K562 (cell line): ENCODE data around the gene MTSS2. TPM values are rescaled to one million over a fixed set of nuclear protein-coding genes. Genes with fewer than 3 reads are reported as not detected.

Experiments
- ATAC-seq: fragments of 200-7000 bp; cut with Tn5 transposase; 3 replicates; pipeline ENCODE4 v1.9.1; 2020; ENCODE audit warnings: moderate library complexity
- BruUV-seq: library from RNA; stranded (reverse); fragments of 400-500 nt; replicated peaks from 2 replicates; lab custom pipeline; 2021; lab: Mats Ljungman, UMichigan
- CTCF ChIA-PET: fragments of 300-600 bp; formaldehyde crosslinking; extraction: SDS; loops from one replicate; lab custom pipeline; 2021; ENCODE audit warnings: low intra/inter-chr PET ratio; lab: Yijun Ruan, JAX
- POLR2A ChIA-PET: fragments of 300-600, 350-650 bp; sonication (Branson Sonifier 250); formaldehyde crosslinking; extraction: SDS; loops from one replicate; lab custom pipeline; 2021; ENCODE audit warnings: antibody characterized with exemption, inconsistent platforms; lab: Yijun Ruan, JAX
- DNase-seq, 4 experiments: peaks; one replicate each; pipeline versions ENCODE4 v3.0.0 to v3.0.0-alpha.2; 2011 to 2018; ENCODE audit warnings: low spot score in 3 of 4, mixed read lengths in 3 of 4; ENCODE audit errors: extremely low read depth in 1 of 4
- FAIRE-seq: peaks from 2 replicates; lab custom pipeline; 2011; peaks lifted over from hg19 to GRCh38; lab: Jason Lieb, UNC
- H2AFZ ChIP-seq: 2 replicates; pipeline ENCODE4 v1.6.0; 2011; ENCODE audit warnings: low read depth, low read length, control low read depth, inconsistent platforms
- H3K27ac ChIP-seq: fragments of 200-600 bp; 3 replicates; pipeline ENCODE4 v1.8.0; 2011; ENCODE audit warnings: low read depth, mild to moderate bottlenecking, control low read depth, inconsistent platforms, low read length, moderate library complexity, mixed read lengths; ENCODE audit errors: extremely low read depth
- H3K27me3 ChIP-seq, 2 experiments: fragments of 300-600 bp in 1 of 2; 2 replicates in 1 of 2; 3 replicates in 1 of 2; pipeline versions ENCODE4 v1.6.0 to v1.8.0; 2011; ENCODE audit warnings: inconsistent platforms in 2 of 2, low read length in 2 of 2, mild to moderate bottlenecking in 1 of 2, mixed read lengths in 1 of 2, moderate library complexity in 1 of 2; ENCODE audit not compliant: control insufficient read depth in 2 of 2, insufficient read depth in 2 of 2
- H3K36me3 ChIP-seq: fragments of 300-600 bp; 3 replicates; pipeline ENCODE4 v1.8.0; 2011; ENCODE audit warnings: mild to moderate bottlenecking, low read length, inconsistent platforms; ENCODE audit not compliant: control insufficient read depth, insufficient read depth
- H3K4me1 ChIP-seq, 2 experiments: fragments of 200-600 bp in 1 of 2; replicated peaks in 1 of 2; 2 replicates in 1 of 2; 3 replicates in 1 of 2; pipeline versions ENCODE4 v1.5.1 to v1.8.0; 2011; ENCODE audit warnings: inconsistent platforms in 2 of 2, low read length in 2 of 2, mild to moderate bottlenecking in 1 of 2, mixed read lengths in 1 of 2, moderate library complexity in 1 of 2; ENCODE audit not compliant: control insufficient read depth in 2 of 2, insufficient read depth in 2 of 2
- H3K4me2 ChIP-seq: 2 replicates; pipeline ENCODE4 v1.6.1; 2011; ENCODE audit warnings: low read length, control low read depth, inconsistent platforms, mixed read lengths; ENCODE audit not compliant: insufficient read depth
- H3K4me3 ChIP-seq: fragments of 200-600 bp; sonication (generic), shearing (Covaris generic); 2 replicates; pipeline ENCODE4 v1.5.1; 2016; ENCODE audit warnings: control low read depth, inconsistent platforms
- H3K79me2 ChIP-seq: fragments of 200-600 bp; 3 replicates; pipeline ENCODE4 v1.8.0; 2011; ENCODE audit warnings: low read length, inconsistent platforms; ENCODE audit not compliant: control insufficient read depth, insufficient read depth
- H3K9ac ChIP-seq, 2 experiments: 2 replicates each; pipeline versions ENCODE4 v1.6.0 to v1.6.1; 2011; ENCODE audit warnings: low read depth in 2 of 2, low read length in 2 of 2, control low read depth in 1 of 2, inconsistent platforms in 1 of 2, mild to moderate bottlenecking in 1 of 2, mixed read lengths in 1 of 2; ENCODE audit not compliant: insufficient read depth in 1 of 2
- H3K9me1 ChIP-seq: one replicate; pipeline ENCODE4 v1.6.0; 2011; ENCODE audit warnings: inconsistent platforms, mild to moderate bottlenecking, low read length, moderate library complexity; ENCODE audit not compliant: control insufficient read depth, insufficient read depth
- H3K9me3 ChIP-seq: replicated peaks from 2 replicates; pipeline ENCODE4 v1.5.1; 2011; ENCODE audit warnings: low read depth, low read length, inconsistent platforms; ENCODE audit not compliant: control insufficient read depth, insufficient read depth
- H4K20me1 ChIP-seq: replicated peaks from 2 replicates; pipeline ENCODE4 v1.6.1; 2011; ENCODE audit warnings: low read length, inconsistent platforms, mixed read lengths; ENCODE audit not compliant: control insufficient read depth, insufficient read depth
- ATF2 ChIP-seq: sonication (generic); formaldehyde crosslinking; IDR thresholded peaks from 2 replicates; pipeline ENCODE4 v1.8.1; 2022; ENCODE audit warnings: missing genetic modification reagents
- NCOA1 ChIP-seq: fragments of 450-650 bp; IDR thresholded peaks from 2 replicates; pipeline ENCODE4 v1.6.1; 2016; ENCODE audit warnings: low read depth
- TAF15 ChIP-seq: fragments of 200-400 bp; formaldehyde crosslinking; IDR thresholded peaks from 2 replicates; pipeline ENCODE4 v1.6.1; 2017; ENCODE audit warnings: mild to moderate bottlenecking, low read depth, low read length, moderate library complexity
- ZNF263 ChIP-seq: sonication (generic); formaldehyde crosslinking; IDR thresholded peaks from 2 replicates; pipeline ENCODE4 v1.8.0; 2022; ENCODE audit warnings: mild to moderate bottlenecking, missing genetic modification reagents, borderline replicate concordance
- ZNF785 ChIP-seq: fragments of 250-450 bp; sonication (Bioruptor Pico); IDR thresholded peaks from 2 replicates; pipeline ENCODE4 v1.4.0; 2020; ENCODE audit warnings: mild to moderate bottlenecking
- WGBS: fragments of 100-300 bp; shearing (Covaris generic); methylation state at CpG from one replicate; pipeline ENCODE4 v1.1.6; 2016; ENCODE audit warnings: low coverage, mixed read lengths; ENCODE audit not compliant: insufficient coverage; ENCODE audit errors: missing lambda C conversion rate; 5-methylcytosine and 5-hydroxymethylcytosine counted together
- in situ Hi-C: fragments of 300-500 bp; cut with MboI; formaldehyde crosslinking; loops from 4 replicates; pipeline ENCODE4 v1.15.0; 2018; ENCODE audit warnings: inconsistent platforms, mixed read lengths
- intact Hi-C: fragments of 100-400 bp; cut with micrococcal nuclease; formaldehyde crosslinking; loops from 2 replicates; pipeline ENCODE4 v1.14.2; 2022
- polyA plus RNA-seq, 8 experiments: library from polyadenylated mRNA; depleted of rRNA in 4 of 8; stranded (reverse) in 5 of 8; unstranded in 3 of 8; fragments of >200 nt; fragmentation: Nextera tagmentation in 2 of 8; fragmentation: Illumina TruSeq in 1 of 8; extraction: Ambion mirVana in 2 of 8; extraction: Trizol in 1 of 8; gene quantifications; 2 replicates each; pipeline versions ENCODE4 v1.2.1 to v1.2.3, GENCODE V29; 2011 to 2014; ENCODE audit warnings: inconsistent platforms in 1 of 8, missing spikeins in 1 of 8
- total RNA-seq, 7 experiments: library from RNA; depleted of rRNA in 6 of 7; stranded (reverse); fragments of >200 nt in 6 of 7; fragmentation: Illumina TruSeq in 2 of 7; extraction: Trizol in 2 of 7; gene quantifications; 2 replicates each; pipeline versions ENCODE4 v1.2.1 to v1.2.3, GENCODE V29; 2011 to 2021; ENCODE audit warnings: low replicate concordance in 1 of 7
- TF ChIP-seq, protein P1 (sequence below): fragments of 250-450 bp; sonication (Bioruptor Pico); IDR thresholded peaks from 2 replicates; pipeline ENCODE4 v1.4.0; 2020
- TF ChIP-seq, protein P2 (sequence below): fragments of 200-600 bp; sonication (generic); IDR thresholded peaks from one replicate; pipeline ENCODE4 v1.6.1; 2012; ENCODE audit warnings: mild to moderate bottlenecking, low read depth, low read length, inconsistent platforms

MTSS2 gene
- total and polyA plus RNA-seq, 9 of the 15 experiments (the other 6 are each of a cell fraction or from before 2014, with no cell fraction given), result 0.11 to 60.3 (median 16.9) TPM

DNA sequence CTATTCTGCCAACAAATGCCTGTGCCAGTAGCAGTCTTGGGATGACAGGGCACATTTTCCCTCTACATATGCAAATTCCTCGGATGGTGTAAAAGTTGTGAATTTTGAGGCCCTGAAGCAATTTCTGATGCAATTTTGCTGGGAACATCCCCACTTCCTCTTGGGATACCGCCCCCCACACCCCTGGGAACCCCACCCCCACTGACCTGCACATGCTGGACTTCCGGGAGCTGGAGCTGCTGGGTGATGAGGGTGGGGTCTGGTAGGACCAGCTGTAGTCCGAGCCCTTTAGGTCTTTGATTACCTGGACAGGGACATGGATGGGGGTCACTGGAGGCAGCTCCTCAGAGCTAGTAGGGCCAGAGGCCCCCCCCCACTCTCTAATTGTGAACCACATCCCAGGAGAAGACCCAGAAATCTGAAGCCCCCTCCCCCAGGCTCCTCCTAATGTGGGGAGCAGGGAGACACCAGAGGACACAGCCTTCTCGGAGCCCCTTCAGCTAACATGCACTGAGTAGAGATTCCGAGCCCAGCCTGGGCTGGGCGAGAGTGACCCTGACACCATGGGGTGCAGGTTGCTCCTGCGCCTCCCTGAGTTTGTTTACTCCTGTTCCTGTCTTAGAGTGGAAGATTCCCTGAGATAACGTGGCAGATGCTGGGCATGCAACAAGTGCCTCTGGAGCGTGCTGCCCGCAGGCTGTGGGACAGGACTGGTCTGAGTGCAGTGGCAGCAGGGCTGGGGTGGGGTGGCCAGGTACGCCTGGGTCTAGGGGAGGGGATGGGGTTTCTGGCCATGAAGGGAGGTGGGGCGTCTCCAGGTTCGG is 9.0 kb downstream of the MTSS2 start:
- peaks cover 11% of the 10 kb centered on the region for H3K79me2 ChIP-seq
- in situ Hi-C loops (no loop called here), intact Hi-C loops (no loop called here)
- H3K36me3 ChIP-seq, result peaks cover 88% of the 10 kb centered on the region; the same call in 2 of the 3 replicates
- H3K9me1 ChIP-seq, result no peaks in the 10 kb centered on the region
- H3K4me2 ChIP-seq, result no peak overlapping the region
- H2AFZ ChIP-seq, result no peak overlapping the region
- ChIA-PET CTCF (no interaction called here), POLR2A (interaction anchor here (1.0 to 1.4 kb wide), 4 partner anchors 9 to 17 kb away, joined by 3 to 4 read pairs (median 4); partner anchors contain the start of gene MTSS2)
- ATAC-seq (no peak), FAIRE-seq (no peak), DNase-seq (no peak)
- WGBS, result 96% methylated on average over 11 of the region's 14 CpGs
- BruUV-seq, result no TSS peak
- no peaks in the 10 kb centered on the region for H3K9me3 ChIP-seq
- H3K4me3 ChIP-seq, result no peak overlapping the region
- no peak overlapping the region for H3K9ac ChIP-seq
- peaks cover 3% of the 10 kb centered on the region; the same call in 1 of the 2 replicates for H4K20me1 ChIP-seq
- H3K27ac ChIP-seq, result no peak overlapping the region
- no peaks in the 10 kb centered on the region for H3K27me3 ChIP-seq
- peaks cover 0 to 24% of the 10 kb centered on the region in 2 experiments; a peak in 2 of 5 replicates for H3K4me1 ChIP-seq
- TF ChIP-seq, protein P1, sequence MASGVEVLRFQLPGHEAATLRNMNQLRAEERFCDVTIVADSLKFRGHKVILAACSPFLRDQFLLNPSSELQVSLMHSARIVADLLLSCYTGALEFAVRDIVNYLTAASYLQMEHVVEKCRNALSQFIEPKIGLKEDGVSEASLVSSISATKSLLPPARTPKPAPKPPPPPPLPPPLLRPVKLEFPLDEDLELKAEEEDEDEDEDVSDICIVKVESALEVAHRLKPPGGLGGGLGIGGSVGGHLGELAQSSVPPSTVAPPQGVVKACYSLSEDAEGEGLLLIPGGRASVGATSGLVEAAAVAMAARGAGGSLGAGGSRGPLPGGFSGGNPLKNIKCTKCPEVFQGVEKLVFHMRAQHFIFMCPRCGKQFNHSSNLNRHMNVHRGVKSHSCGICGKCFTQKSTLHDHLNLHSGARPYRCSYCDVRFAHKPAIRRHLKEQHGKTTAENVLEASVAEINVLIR (CRISPR knock-in tag), result no peak
- no peak for TF ChIP-seq ZNF263 (CRISPR knock-in tag)
- TF ChIP-seq, protein P2, sequence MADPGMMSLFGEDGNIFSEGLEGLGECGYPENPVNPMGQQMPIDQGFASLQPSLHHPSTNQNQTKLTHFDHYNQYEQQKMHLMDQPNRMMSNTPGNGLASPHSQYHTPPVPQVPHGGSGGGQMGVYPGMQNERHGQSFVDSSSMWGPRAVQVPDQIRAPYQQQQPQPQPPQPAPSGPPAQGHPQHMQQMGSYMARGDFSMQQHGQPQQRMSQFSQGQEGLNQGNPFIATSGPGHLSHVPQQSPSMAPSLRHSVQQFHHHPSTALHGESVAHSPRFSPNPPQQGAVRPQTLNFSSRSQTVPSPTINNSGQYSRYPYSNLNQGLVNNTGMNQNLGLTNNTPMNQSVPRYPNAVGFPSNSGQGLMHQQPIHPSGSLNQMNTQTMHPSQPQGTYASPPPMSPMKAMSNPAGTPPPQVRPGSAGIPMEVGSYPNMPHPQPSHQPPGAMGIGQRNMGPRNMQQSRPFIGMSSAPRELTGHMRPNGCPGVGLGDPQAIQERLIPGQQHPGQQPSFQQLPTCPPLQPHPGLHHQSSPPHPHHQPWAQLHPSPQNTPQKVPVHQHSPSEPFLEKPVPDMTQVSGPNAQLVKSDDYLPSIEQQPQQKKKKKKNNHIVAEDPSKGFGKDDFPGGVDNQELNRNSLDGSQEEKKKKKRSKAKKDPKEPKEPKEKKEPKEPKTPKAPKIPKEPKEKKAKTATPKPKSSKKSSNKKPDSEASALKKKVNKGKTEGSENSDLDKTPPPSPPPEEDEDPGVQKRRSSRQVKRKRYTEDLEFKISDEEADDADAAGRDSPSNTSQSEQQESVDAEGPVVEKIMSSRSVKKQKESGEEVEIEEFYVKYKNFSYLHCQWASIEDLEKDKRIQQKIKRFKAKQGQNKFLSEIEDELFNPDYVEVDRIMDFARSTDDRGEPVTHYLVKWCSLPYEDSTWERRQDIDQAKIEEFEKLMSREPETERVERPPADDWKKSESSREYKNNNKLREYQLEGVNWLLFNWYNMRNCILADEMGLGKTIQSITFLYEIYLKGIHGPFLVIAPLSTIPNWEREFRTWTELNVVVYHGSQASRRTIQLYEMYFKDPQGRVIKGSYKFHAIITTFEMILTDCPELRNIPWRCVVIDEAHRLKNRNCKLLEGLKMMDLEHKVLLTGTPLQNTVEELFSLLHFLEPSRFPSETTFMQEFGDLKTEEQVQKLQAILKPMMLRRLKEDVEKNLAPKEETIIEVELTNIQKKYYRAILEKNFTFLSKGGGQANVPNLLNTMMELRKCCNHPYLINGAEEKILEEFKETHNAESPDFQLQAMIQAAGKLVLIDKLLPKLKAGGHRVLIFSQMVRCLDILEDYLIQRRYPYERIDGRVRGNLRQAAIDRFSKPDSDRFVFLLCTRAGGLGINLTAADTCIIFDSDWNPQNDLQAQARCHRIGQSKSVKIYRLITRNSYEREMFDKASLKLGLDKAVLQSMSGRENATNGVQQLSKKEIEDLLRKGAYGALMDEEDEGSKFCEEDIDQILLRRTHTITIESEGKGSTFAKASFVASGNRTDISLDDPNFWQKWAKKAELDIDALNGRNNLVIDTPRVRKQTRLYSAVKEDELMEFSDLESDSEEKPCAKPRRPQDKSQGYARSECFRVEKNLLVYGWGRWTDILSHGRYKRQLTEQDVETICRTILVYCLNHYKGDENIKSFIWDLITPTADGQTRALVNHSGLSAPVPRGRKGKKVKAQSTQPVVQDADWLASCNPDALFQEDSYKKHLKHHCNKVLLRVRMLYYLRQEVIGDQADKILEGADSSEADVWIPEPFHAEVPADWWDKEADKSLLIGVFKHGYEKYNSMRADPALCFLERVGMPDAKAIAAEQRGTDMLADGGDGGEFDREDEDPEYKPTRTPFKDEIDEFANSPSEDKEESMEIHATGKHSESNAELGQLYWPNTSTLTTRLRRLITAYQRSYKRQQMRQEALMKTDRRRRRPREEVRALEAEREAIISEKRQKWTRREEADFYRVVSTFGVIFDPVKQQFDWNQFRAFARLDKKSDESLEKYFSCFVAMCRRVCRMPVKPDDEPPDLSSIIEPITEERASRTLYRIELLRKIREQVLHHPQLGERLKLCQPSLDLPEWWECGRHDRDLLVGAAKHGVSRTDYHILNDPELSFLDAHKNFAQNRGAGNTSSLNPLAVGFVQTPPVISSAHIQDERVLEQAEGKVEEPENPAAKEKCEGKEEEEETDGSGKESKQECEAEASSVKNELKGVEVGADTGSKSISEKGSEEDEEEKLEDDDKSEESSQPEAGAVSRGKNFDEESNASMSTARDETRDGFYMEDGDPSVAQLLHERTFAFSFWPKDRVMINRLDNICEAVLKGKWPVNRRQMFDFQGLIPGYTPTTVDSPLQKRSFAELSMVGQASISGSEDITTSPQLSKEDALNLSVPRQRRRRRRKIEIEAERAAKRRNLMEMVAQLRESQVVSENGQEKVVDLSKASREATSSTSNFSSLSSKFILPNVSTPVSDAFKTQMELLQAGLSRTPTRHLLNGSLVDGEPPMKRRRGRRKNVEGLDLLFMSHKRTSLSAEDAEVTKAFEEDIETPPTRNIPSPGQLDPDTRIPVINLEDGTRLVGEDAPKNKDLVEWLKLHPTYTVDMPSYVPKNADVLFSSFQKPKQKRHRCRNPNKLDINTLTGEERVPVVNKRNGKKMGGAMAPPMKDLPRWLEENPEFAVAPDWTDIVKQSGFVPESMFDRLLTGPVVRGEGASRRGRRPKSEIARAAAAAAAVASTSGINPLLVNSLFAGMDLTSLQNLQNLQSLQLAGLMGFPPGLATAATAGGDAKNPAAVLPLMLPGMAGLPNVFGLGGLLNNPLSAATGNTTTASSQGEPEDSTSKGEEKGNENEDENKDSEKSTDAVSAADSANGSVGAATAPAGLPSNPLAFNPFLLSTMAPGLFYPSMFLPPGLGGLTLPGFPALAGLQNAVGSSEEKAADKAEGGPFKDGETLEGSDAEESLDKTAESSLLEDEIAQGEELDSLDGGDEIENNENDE, result no peak
- no peak for TF ChIP-seq ZNF785 (CRISPR knock-in tag)
- TF ChIP-seq TAF15, result no peak
- no peak for TF ChIP-seq NCOA1
- TF ChIP-seq ATF2, result no peak
